ENCODE results near the gene SLC38A8. TPM values are rescaled to one million over a fixed set of nuclear protein-coding genes. Genes with fewer than 3 reads are reported as not detected.
A peak's percentile ranks its signal among the peaks of the same experiment; 100 is the strongest.

SLC38A8 gene
- total RNA-seq, 1 donor, result not detected

- Histone ChIP-seq H3K4me1 (ENCODE audit: insufficient read depth, low read length) (no peaks in the 10 kb centered on the region), H3K4me2 (ENCODE audit: insufficient read depth, low read length) (no peak overlapping the region), H3K27me3 (ENCODE audit: insufficient read depth, low read length) (no peaks in the 10 kb centered on the region), H3K36me3 (ENCODE audit: insufficient read depth, low read length) (peaks cover 66% of the 10 kb centered on the region), H3K79me2 (ENCODE audit: insufficient read depth, low read length) (no peaks in the 10 kb centered on the region), H3K4me3 (ENCODE audit: insufficient read depth, low read length) (no peak overlapping the region), H2AFZ (ENCODE audit: low read length) (no peak overlapping the region), H4K20me1 (ENCODE audit: insufficient read depth, low read length) (peaks cover 2% of the 10 kb centered on the region), H3K27ac (ENCODE audit: low read depth, low read length) (no peak overlapping the region), H3K9me3 (ENCODE audit: low read depth, low read length) (no peaks in the 10 kb centered on the region)
- DNase-seq (ENCODE audit: insufficient read length, low spot score, missing footprints), result no peak
- TF ChIP-seq CTCF (IDR thresholded peaks at IDR 0.05; ENCODE audit: extremely low read depth, low read depth, low read length), result no peak
Measured at GRCh38 chr16:84069540-84069939, 26.9 kb upstream of the SLC38A8 start.

GRCh38 chr16:84068783-84069462, 26.3 kb upstream of the SLC38A8 start:
- peaks cover 67% of the 10 kb centered on the region for H3K36me3 ChIP-seq (ENCODE audit: insufficient read depth, low read length)
- TF ChIP-seq CTCF (IDR thresholded peaks at IDR 0.05; ENCODE audit: extremely low read depth, low read depth, low read length), result no peak
- H3K79me2 ChIP-seq (ENCODE audit: insufficient read depth, low read length), result no peaks in the 10 kb centered on the region
- DNase-seq (ENCODE audit: insufficient read length, low spot score, missing footprints), result no peak
- H3K4me1 ChIP-seq (ENCODE audit: insufficient read depth, low read length), result no peaks in the 10 kb centered on the region
- no peak overlapping the region for H2AFZ ChIP-seq (ENCODE audit: low read length)
- no peaks in the 10 kb centered on the region for H3K9me3 ChIP-seq (ENCODE audit: low read depth, low read length)
- H3K27me3 ChIP-seq (ENCODE audit: insufficient read depth, low read length), result no peaks in the 10 kb centered on the region
- no peaks in the 10 kb centered on the region for H4K20me1 ChIP-seq (ENCODE audit: insufficient read depth, low read length)
- no peak overlapping the region for H3K27ac ChIP-seq (ENCODE audit: low read depth, low read length)
- H3K4me2 ChIP-seq (ENCODE audit: insufficient read depth, low read length), result no peak overlapping the region
- H3K4me3 ChIP-seq (ENCODE audit: insufficient read depth, low read length), result no peak overlapping the region

- no peaks in the 10 kb centered on the region for H3K4me1 ChIP-seq (ENCODE audit: insufficient read depth, low read length)
- H3K4me3 ChIP-seq (ENCODE audit: insufficient read depth, low read length), result no peak overlapping the region
- no peaks in the 10 kb centered on the region for H3K79me2 ChIP-seq (ENCODE audit: insufficient read depth, low read length)
- peaks cover 63% of the 10 kb centered on the region for H3K36me3 ChIP-seq (ENCODE audit: insufficient read depth, low read length)
- no peaks in the 10 kb centered on the region for H4K20me1 ChIP-seq (ENCODE audit: insufficient read depth, low read length)
- H3K9me3 ChIP-seq (ENCODE audit: low read depth, low read length), result no peaks in the 10 kb centered on the region
- no peak overlapping the region for H3K27ac ChIP-seq (ENCODE audit: low read depth, low read length)
- no peak overlapping the region for H2AFZ ChIP-seq (ENCODE audit: low read length)
- no peaks in the 10 kb centered on the region for H3K27me3 ChIP-seq (ENCODE audit: insufficient read depth, low read length)
- H3K4me2 ChIP-seq (ENCODE audit: insufficient read depth, low read length), result no peak overlapping the region
- peak; percentile 29 for DNase-seq (ENCODE audit: insufficient read length, low spot score, missing footprints)
- TF ChIP-seq CTCF (IDR thresholded peaks at IDR 0.05; ENCODE audit: extremely low read depth, low read depth, low read length), result no peak
Measured at GRCh38 chr16:84068041-84068440, 25.4 kb upstream of the SLC38A8 start.

GRCh38 chr16:84067640-84068039, 25.0 kb upstream of the SLC38A8 start:
- no peak overlapping the region for H2AFZ ChIP-seq (ENCODE audit: low read length)
- TF ChIP-seq CTCF (IDR thresholded peaks at IDR 0.05; ENCODE audit: extremely low read depth, low read depth, low read length), result no peak
- H3K9me3 ChIP-seq (ENCODE audit: low read depth, low read length), result no peaks in the 10 kb centered on the region
- peaks cover 60% of the 10 kb centered on the region for H3K36me3 ChIP-seq (ENCODE audit: insufficient read depth, low read length)
- H3K4me1 ChIP-seq (ENCODE audit: insufficient read depth, low read length), result no peaks in the 10 kb centered on the region
- no peak overlapping the region for H3K4me2 ChIP-seq (ENCODE audit: insufficient read depth, low read length)
- H3K79me2 ChIP-seq (ENCODE audit: insufficient read depth, low read length), result no peaks in the 10 kb centered on the region
- no peaks in the 10 kb centered on the region for H3K27me3 ChIP-seq (ENCODE audit: insufficient read depth, low read length)
- H4K20me1 ChIP-seq (ENCODE audit: insufficient read depth, low read length), result peaks cover under 1% of the 10 kb centered on the region
- DNase-seq (ENCODE audit: insufficient read length, low spot score, missing footprints), result no peak
- no peak overlapping the region for H3K4me3 ChIP-seq (ENCODE audit: insufficient read depth, low read length)
- no peak overlapping the region for H3K27ac ChIP-seq (ENCODE audit: low read depth, low read length)

Measured in osteoblast (primary cell).